Measurements from ENCODE around the gene PTPRD.

The PTPRD gene

GRCh38 chr9:10168241-10168640 is 444.6 kb downstream of the PTPRD start:
- H3K4me3 ChIP-seq (ENCODE audit: low read length): no peak overlapping the region
- DNase-seq (ENCODE audit: low read depth): no peak

GRCh38 chr9:10148796-10149195 is 464.0 kb downstream of the PTPRD start:
- H3K36me3 ChIP-seq (ENCODE audit: control insufficient read depth, insufficient read depth, low read length, severe bottlenecking): no peaks in the 10 kb centered on the region
- H3K4me1 ChIP-seq (ENCODE audit: control insufficient read depth, insufficient read depth, low read length): no peaks in the 10 kb centered on the region
- H3K27me3 ChIP-seq (replicated peaks; ENCODE audit: control insufficient read depth, insufficient read depth, low read length): no peaks in the 10 kb centered on the region
- DNase-seq (ENCODE audit: low read depth): no peak
- no peak overlapping the region for H3K9ac ChIP-seq (ENCODE audit: low read length)
- H3K4me3 ChIP-seq (ENCODE audit: low read length): no peak overlapping the region
- H3K9me3 ChIP-seq (ENCODE audit: control insufficient read depth, low read length): no peaks in the 10 kb centered on the region

More at GRCh38 chr9:10168241-10168640, 444.6 kb downstream of the PTPRD start:
- Histone ChIP-seq H3K4me1 (ENCODE audit: control insufficient read depth, insufficient read depth, low read length) (no peaks in the 10 kb centered on the region), H3K9me3 (ENCODE audit: control insufficient read depth, low read length) (no peaks in the 10 kb centered on the region), H3K9ac (ENCODE audit: low read length) (no peak overlapping the region), H3K27me3 (replicated peaks; ENCODE audit: control insufficient read depth, insufficient read depth, low read length) (no peaks in the 10 kb centered on the region), H3K36me3 (ENCODE audit: control insufficient read depth, insufficient read depth, low read length, severe bottlenecking) (no peaks in the 10 kb centered on the region)

GRCh38 chr9:10146517-10147331 is 466.1 kb downstream of the PTPRD start:
- Histone ChIP-seq H3K36me3 (ENCODE audit: control insufficient read depth, insufficient read depth, low read length, severe bottlenecking) (no peaks in the 10 kb centered on the region), H3K4me1 (ENCODE audit: control insufficient read depth, insufficient read depth, low read length) (no peaks in the 10 kb centered on the region), H3K9me3 (ENCODE audit: control insufficient read depth, low read length) (no peaks in the 10 kb centered on the region), H3K4me3 (ENCODE audit: low read length) (no peak overlapping the region), H3K27me3 (replicated peaks; ENCODE audit: control insufficient read depth, insufficient read depth, low read length) (no peaks in the 10 kb centered on the region), H3K9ac (ENCODE audit: low read length) (no peak overlapping the region)
- DNase-seq (ENCODE audit: low read depth): no peak

- H3K4me1 ChIP-seq (ENCODE audit: control insufficient read depth, insufficient read depth, low read length): no peaks in the 10 kb centered on the region
- H3K9ac ChIP-seq (ENCODE audit: low read length): no peak overlapping the region
- H3K27me3 ChIP-seq (replicated peaks; ENCODE audit: control insufficient read depth, insufficient read depth, low read length): no peaks in the 10 kb centered on the region
- no peak overlapping the region for H3K4me3 ChIP-seq (ENCODE audit: low read length)
- no peaks in the 10 kb centered on the region for H3K9me3 ChIP-seq (ENCODE audit: control insufficient read depth, low read length)
- no peak for DNase-seq (ENCODE audit: low read depth)
- no peaks in the 10 kb centered on the region for H3K36me3 ChIP-seq (ENCODE audit: control insufficient read depth, insufficient read depth, low read length, severe bottlenecking)
Measured at GRCh38 chr9:10144355-10144754, 468.4 kb downstream of the PTPRD start.

GRCh38 chr9:10135553-10135952 is 477.2 kb downstream of the PTPRD start:
- H3K36me3 ChIP-seq (ENCODE audit: control insufficient read depth, insufficient read depth, low read length, severe bottlenecking): no peaks in the 10 kb centered on the region
- H3K9me3 ChIP-seq (ENCODE audit: control insufficient read depth, low read length): no peaks in the 10 kb centered on the region
- no peak overlapping the region for H3K4me3 ChIP-seq (ENCODE audit: low read length)
- H3K4me1 ChIP-seq (ENCODE audit: control insufficient read depth, insufficient read depth, low read length): no peaks in the 10 kb centered on the region
- no peak overlapping the region for H3K9ac ChIP-seq (ENCODE audit: low read length)
- H3K27me3 ChIP-seq (replicated peaks; ENCODE audit: control insufficient read depth, insufficient read depth, low read length): no peaks in the 10 kb centered on the region
- DNase-seq (ENCODE audit: low read depth): no peak

- H3K27me3 ChIP-seq (replicated peaks; ENCODE audit: control insufficient read depth, insufficient read depth, low read length): no peaks in the 10 kb centered on the region
- H3K36me3 ChIP-seq (ENCODE audit: control insufficient read depth, insufficient read depth, low read length, severe bottlenecking): no peaks in the 10 kb centered on the region
- DNase-seq (ENCODE audit: low read depth): no peak
- H3K4me3 ChIP-seq (ENCODE audit: low read length): no peak overlapping the region
- H3K4me1 ChIP-seq (ENCODE audit: control insufficient read depth, insufficient read depth, low read length): no peaks in the 10 kb centered on the region
- no peaks in the 10 kb centered on the region for H3K9me3 ChIP-seq (ENCODE audit: control insufficient read depth, low read length)
- H3K9ac ChIP-seq (ENCODE audit: low read length): no peak overlapping the region
Measured at GRCh38 chr9:10134266-10134665, 478.5 kb downstream of the PTPRD start.

- H3K4me1 ChIP-seq (ENCODE audit: control insufficient read depth, insufficient read depth, low read length): no peaks in the 10 kb centered on the region
- DNase-seq (ENCODE audit: low read depth): no peak
- H3K4me3 ChIP-seq (ENCODE audit: low read length): no peak overlapping the region
- no peaks in the 10 kb centered on the region for H3K9me3 ChIP-seq (ENCODE audit: control insufficient read depth, low read length)
- no peak overlapping the region for H3K9ac ChIP-seq (ENCODE audit: low read length)
- H3K36me3 ChIP-seq (ENCODE audit: control insufficient read depth, insufficient read depth, low read length, severe bottlenecking): no peaks in the 10 kb centered on the region
- no peaks in the 10 kb centered on the region for H3K27me3 ChIP-seq (replicated peaks; ENCODE audit: control insufficient read depth, insufficient read depth, low read length)
Measured at GRCh38 chr9:10130061-10130675, 482.6 kb downstream of the PTPRD start.

- H3K9me3 ChIP-seq (ENCODE audit: control insufficient read depth, low read length): no peaks in the 10 kb centered on the region
- no peak overlapping the region for H3K4me3 ChIP-seq (ENCODE audit: low read length)
- no peaks in the 10 kb centered on the region for H3K36me3 ChIP-seq (ENCODE audit: control insufficient read depth, insufficient read depth, low read length, severe bottlenecking)
- no peak for DNase-seq (ENCODE audit: low read depth)
- H3K9ac ChIP-seq (ENCODE audit: low read length): no peak overlapping the region
- H3K4me1 ChIP-seq (ENCODE audit: control insufficient read depth, insufficient read depth, low read length): no peaks in the 10 kb centered on the region
- H3K27me3 ChIP-seq (replicated peaks; ENCODE audit: control insufficient read depth, insufficient read depth, low read length): no peaks in the 10 kb centered on the region
Measured at GRCh38 chr9:10127867-10128266, 484.9 kb downstream of the PTPRD start.

GRCh38 chr9:10112798-10113197 is 500.0 kb downstream of the PTPRD start:
- no peak for DNase-seq (ENCODE audit: low read depth)
- Histone ChIP-seq H3K27me3 (replicated peaks; ENCODE audit: control insufficient read depth, insufficient read depth, low read length) (no peaks in the 10 kb centered on the region), H3K36me3 (ENCODE audit: control insufficient read depth, insufficient read depth, low read length, severe bottlenecking) (no peaks in the 10 kb centered on the region), H3K9ac (ENCODE audit: low read length) (no peak overlapping the region), H3K4me3 (ENCODE audit: low read length) (no peak overlapping the region), H3K9me3 (ENCODE audit: control insufficient read depth, low read length) (no peaks in the 10 kb centered on the region), H3K4me1 (ENCODE audit: control insufficient read depth, insufficient read depth, low read length) (no peaks in the 10 kb centered on the region)

- no peak for DNase-seq (ENCODE audit: low read depth)
- H3K9ac ChIP-seq (ENCODE audit: low read length): no peak overlapping the region
- no peak overlapping the region for H3K4me3 ChIP-seq (ENCODE audit: low read length)
- H3K4me1 ChIP-seq (ENCODE audit: control insufficient read depth, insufficient read depth, low read length): no peaks in the 10 kb centered on the region
- H3K27me3 ChIP-seq (replicated peaks; ENCODE audit: control insufficient read depth, insufficient read depth, low read length): no peaks in the 10 kb centered on the region
- H3K36me3 ChIP-seq (ENCODE audit: control insufficient read depth, insufficient read depth, low read length, severe bottlenecking): no peaks in the 10 kb centered on the region
- no peaks in the 10 kb centered on the region for H3K9me3 ChIP-seq (ENCODE audit: control insufficient read depth, low read length)
Measured at GRCh38 chr9:10112070-10112469, 500.7 kb downstream of the PTPRD start.

GRCh38 chr9:10108815-10109214 is 504.0 kb downstream of the PTPRD start:
- Histone ChIP-seq H3K9me3 (ENCODE audit: control insufficient read depth, low read length) (no peaks in the 10 kb centered on the region), H3K4me3 (ENCODE audit: low read length) (no peak overlapping the region), H3K27me3 (replicated peaks; ENCODE audit: control insufficient read depth, insufficient read depth, low read length) (peaks cover 3% of the 10 kb centered on the region), H3K36me3 (ENCODE audit: control insufficient read depth, insufficient read depth, low read length, severe bottlenecking) (no peaks in the 10 kb centered on the region), H3K9ac (ENCODE audit: low read length) (no peak overlapping the region), H3K4me1 (ENCODE audit: control insufficient read depth, insufficient read depth, low read length) (no peaks in the 10 kb centered on the region)
- no peak for DNase-seq (ENCODE audit: low read depth)
